T-helper 2 cell treated with Interferon-gamma antibody and Interleukin-4, amounts not matched to agents 100 ng/mL and 5 ng/mL, for 36 hours (primary cell): ENCODE data around the gene PUM1. TPM values are rescaled to one million over a fixed set of nuclear protein-coding genes. Genes with fewer than 3 reads are reported as not detected.

Experiments used
- total RNA-seq: library from RNA; stranded (reverse); gene quantifications from 2 replicates; pipeline ENCODE4 v1.2.3, GENCODE V29; 2022

PUM1 gene
- total RNA-seq, 1 donor from 2014 or later: 117 TPM

Other genes starting within 250 kb of the PUM1 start
- 0.09 and 0.11 TPM in 2 replicates for gene SDC3, start 157.0 kb downstream of the PUM1 start, total RNA-seq
- not detected in 2 replicates for gene NKAIN1, start 174.2 kb upstream of the PUM1 start, total RNA-seq
- gene SNRNP40, start 231.1 kb upstream of the PUM1 start, total RNA-seq: 107 and 110 TPM in 2 replicates
- 21.8 and 24.5 TPM in 2 replicates for gene ZCCHC17, start 231.3 kb upstream of the PUM1 start, total RNA-seq